Measurements from ENCODE around the gene ECT2.

The ECT2 gene

GRCh38 chr3:172804323-172804722 is 53.8 kb downstream of the ECT2 start:
- DNase-seq (ENCODE audit: low read depth) = peak; percentile 42
- no peak overlapping the region for H3K4me3 ChIP-seq (ENCODE audit: low read depth, low read length)
- TF ChIP-seq CTCF (IDR thresholded peaks at IDR 0.05; ENCODE audit: control insufficient read depth, extremely low read depth, insufficient read depth) = no peak

DNA sequence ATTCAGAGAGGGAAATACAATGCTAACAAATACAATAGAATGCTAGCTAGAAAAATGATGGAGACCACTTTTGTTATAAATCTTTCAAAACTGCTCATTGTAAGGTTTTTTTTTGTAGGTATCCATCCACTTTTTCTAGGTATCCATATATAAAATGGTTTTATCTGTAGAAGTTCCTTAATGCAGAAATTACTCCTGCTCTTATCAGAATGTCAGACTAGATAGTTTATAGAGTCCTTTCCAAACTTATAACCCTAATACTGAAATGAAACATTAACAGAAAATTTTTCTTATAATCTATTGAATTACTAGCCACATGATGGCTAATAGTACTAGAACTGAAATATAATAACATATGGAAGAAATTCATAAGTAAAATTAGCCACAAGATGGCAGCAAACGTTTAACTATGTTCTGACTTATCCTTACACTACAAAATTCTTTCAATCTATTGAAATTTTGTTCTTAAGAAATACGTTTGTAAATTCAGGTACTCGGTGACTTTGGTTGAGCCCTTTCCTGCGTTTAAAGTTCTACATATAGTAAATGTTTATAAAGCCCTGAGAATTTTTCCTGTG is 58.5 kb downstream of the ECT2 start:
- DNase-seq (ENCODE audit: low read depth) = peak; percentile 40
- no peak overlapping the region for H3K4me3 ChIP-seq (ENCODE audit: low read depth, low read length)
- TF ChIP-seq CTCF (IDR thresholded peaks at IDR 0.05; ENCODE audit: control insufficient read depth, extremely low read depth, insufficient read depth) = no peak

- DNase-seq (ENCODE audit: low read depth) = no peak
- H3K4me3 ChIP-seq (ENCODE audit: low read depth, low read length) = no peak overlapping the region
- no peak for TF ChIP-seq CTCF (IDR thresholded peaks at IDR 0.05; ENCODE audit: control insufficient read depth, extremely low read depth, insufficient read depth)
Measured at GRCh38 chr3:172811099-172811498, 60.6 kb downstream of the ECT2 start.

DNA sequence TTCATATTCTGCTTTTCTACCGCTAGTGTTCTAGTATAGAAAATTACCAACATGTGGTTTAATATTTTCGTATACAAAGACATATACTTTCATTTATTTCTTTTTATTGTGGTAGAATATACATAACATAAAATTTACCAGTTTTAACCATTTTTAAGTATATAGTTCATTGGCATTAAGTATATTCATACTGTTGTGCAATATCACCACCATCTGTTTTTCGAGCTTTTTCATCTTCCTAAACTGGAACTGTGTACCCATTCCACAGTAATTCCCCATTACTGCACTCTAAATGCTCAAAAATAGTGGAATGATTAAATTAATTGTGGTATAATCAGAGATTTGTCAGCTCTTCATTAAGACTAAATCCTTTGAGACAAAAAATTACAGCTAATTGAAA is 62.9 kb downstream of the ECT2 start:
- no peak overlapping the region for H3K4me3 ChIP-seq (ENCODE audit: low read depth, low read length)
- no peak for DNase-seq (ENCODE audit: low read depth)
- no peak for TF ChIP-seq CTCF (IDR thresholded peaks at IDR 0.05; ENCODE audit: control insufficient read depth, extremely low read depth, insufficient read depth)

- no peak for DNase-seq (ENCODE audit: low read depth)
- no peak for TF ChIP-seq CTCF (IDR thresholded peaks at IDR 0.05; ENCODE audit: control insufficient read depth, extremely low read depth, insufficient read depth)
- no peak overlapping the region for H3K4me3 ChIP-seq (ENCODE audit: low read depth, low read length)
Measured at GRCh38 chr3:172814738-172815137, 64.2 kb downstream of the ECT2 start.

GRCh38 chr3:172815857-172816256 is 65.3 kb downstream of the ECT2 start:
- TF ChIP-seq CTCF (IDR thresholded peaks at IDR 0.05; ENCODE audit: control insufficient read depth, extremely low read depth, insufficient read depth) = no peak
- no peak for DNase-seq (ENCODE audit: low read depth)

DNA sequence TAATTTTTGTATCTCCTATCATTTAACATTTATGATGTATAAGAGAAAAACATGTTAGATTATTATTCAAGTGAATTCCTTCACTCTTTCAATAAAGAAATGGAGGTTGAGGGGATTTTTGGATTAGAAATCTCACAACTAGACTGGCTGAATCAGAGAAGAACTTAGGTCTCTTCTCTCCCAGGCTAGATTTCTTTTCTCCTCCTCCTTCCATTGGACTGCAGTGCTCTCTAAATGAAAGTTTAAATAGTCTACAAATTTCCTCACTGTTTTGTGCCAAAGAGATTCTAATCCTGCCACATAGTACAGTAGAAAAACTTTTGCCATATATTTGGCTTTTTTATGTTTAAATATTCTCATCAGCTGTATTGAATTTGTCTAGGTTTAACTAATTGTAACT is 65.8 kb downstream of the ECT2 start:
- no peak overlapping the region for H3K4me3 ChIP-seq (ENCODE audit: low read depth, low read length)
- no peak for DNase-seq (ENCODE audit: low read depth)
- TF ChIP-seq CTCF (IDR thresholded peaks at IDR 0.05; ENCODE audit: control insufficient read depth, extremely low read depth, insufficient read depth) = no peak

More at GRCh38 chr3:172815857-172816256, 65.3 kb downstream of the ECT2 start:
- no peak overlapping the region for H3K4me3 ChIP-seq (ENCODE audit: low read depth, low read length)

Measured in LNCaP clone FGC (cell line).